ENCODE data around the gene ZCWPW1. TPM values are rescaled to one million over a fixed set of nuclear protein-coding genes. Genes with fewer than 3 reads are reported as not detected.
"Not testable (repeated sequence)": the region's sequence is repeated elsewhere in the genome, so short reads cannot be mapped to it uniquely, and the experiment has no call there.

The ZCWPW1 gene
- total and polyA plus RNA-seq, 5 experiments from 2014 or later = 3.1 to 18.4 (median 9.3) TPM

DNA sequence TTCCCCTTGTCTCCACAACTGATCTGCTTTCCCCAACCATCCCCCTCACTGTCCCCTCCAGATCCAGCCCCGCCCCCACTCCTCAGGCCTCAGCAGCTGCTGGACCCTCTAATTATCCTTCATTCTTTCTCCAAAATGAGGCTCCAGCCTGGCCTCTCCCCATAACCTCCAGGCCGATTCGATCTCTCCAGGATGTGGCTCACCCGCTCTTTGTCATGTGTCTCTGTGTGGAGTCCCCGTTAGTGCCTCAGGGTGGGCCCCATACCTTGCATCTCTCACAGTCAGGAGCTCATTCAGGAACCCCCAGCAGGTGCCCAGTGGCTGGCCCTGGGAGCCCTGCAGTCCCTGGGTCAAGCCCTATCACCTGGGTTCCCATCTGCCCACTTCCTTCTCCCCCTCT lies 53.9 kb downstream of the ZCWPW1 start:
- POLR2A ChIA-PET = no interaction called here
- peaks cover 13 to 54% (median 34%) of the 10 kb centered on the region in 4 donors for H3K4me1 Mint-ChIP-seq

DNA sequence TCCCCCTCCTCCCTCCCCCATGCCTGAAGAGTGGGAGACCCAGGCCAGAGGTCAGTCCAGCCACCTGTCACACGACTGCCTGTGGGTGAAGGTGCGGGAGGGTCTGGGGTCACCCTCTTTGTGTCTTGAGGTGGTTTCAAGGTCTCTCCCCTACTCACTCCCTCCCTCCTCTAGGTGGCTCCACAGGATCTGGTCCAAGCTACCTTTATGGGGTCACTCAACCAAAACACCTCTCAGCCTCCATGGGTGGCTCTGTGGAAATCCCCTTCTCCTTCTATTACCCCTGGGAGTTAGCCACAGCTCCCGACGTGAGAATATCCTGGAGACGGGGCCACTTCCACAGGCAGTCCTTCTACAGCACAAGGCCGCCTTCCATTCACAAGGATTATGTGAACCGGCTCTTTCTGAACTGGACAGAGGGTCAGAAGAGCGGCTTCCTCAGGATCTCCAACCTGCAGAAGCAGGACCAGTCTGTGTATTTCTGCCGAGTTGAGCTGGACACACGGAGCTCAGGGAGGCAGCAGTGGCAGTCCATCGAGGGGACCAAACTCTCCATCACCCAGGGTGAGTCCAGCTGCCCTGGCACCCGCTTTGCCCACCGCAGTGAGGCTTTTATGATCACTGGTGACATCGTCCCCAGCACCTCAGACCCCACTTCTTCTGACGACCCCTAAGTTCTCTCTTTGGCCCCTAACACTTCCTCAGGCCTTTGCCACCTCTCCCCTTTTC lies 54.5 kb downstream of the ZCWPW1 start:
- H3K4me1 Mint-ChIP-seq = peaks cover 13 to 60% (median 37%) of the 10 kb centered on the region in 4 donors
- peak overlapping the region in 2 of 10 donors; percentile 21 to 63 for H3K4me3 Mint-ChIP-seq
- peak overlapping the region in 7 of 10 donors; percentile 4 to 78 (median 67) for H3K27ac Mint-ChIP-seq
- POLR2A ChIA-PET, ATAC-seq, H3K9me3 Mint-ChIP-seq, DNase-seq, H3K36me3 Mint-ChIP-seq, H3K27me3 Mint-ChIP-seq: not testable (repeated sequence)

More for the DNA sequence above, 53.9 kb downstream of the ZCWPW1 start:
- H3K27ac Mint-ChIP-seq = peak overlapping the region in 7 of 10 donors; percentile 3 to 78 (median 67)
- ATAC-seq (peak in 1 of 2 donors; percentile 38), DNase-seq (no peak)
- no peaks in the 10 kb centered on the region for H3K27me3 Mint-ChIP-seq
- peaks cover 0 to 2% (median 0%) of the 10 kb centered on the region in 3 donors for H3K36me3 Mint-ChIP-seq
- peak overlapping the region in 3 of 10 donors; percentile 21 to 63 (median 27) for H3K4me3 Mint-ChIP-seq
- no peaks in the 10 kb centered on the region for H3K9me3 Mint-ChIP-seq

DNA sequence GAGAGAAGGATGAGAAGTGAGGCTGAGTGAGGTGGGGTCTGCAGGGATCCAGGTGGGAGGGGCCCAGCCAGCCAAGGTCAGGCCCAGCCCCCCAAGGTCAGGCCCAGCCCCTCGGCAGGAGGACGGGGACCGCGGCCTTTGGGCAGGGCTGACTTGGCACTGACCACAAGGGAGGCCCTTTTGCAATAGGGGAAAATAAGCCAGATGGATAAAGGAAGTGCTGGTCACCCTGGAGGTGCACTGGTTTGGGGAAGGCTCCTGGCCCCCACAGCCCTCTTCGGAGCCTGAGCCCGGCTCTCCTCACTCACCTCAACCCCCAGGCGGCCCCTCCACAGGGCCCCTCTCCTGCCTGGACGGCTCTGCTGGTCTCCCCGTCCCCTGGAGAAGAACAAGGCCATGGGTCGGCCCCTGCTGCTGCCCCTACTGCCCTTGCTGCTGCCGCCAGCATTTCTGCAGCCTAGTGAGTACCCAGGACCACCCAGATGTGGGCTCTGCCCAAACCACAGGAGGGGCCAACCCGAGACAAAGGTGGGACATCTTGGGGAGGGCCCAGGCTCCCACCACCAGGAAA lies 55.2 kb downstream of the ZCWPW1 start, which contains the start of gene PILRA:
Gene PILRA (plus strand): TSS at position 227 of the 571 bp plus-strand sequence. CDS start 170 bp downstream, at position 397.
- Mint-ChIP-seq H3K9me3 (no peaks in the 10 kb centered on the region), H3K4me1 (peaks cover 13 to 67% (median 42%) of the 10 kb centered on the region in 4 donors), H3K4me3 (peak within 1 kb of the TSS in 5 of 10 donors; percentile 33 to 63 (median 61)), H3K36me3 (peaks cover 0 to 4% (median 4%) of the 10 kb centered on the region in 3 donors), H3K27me3 (no peaks in the 10 kb centered on the region), H3K27ac (peak within 1 kb of the TSS; percentile 60 to 92 (median 82))
- POLR2A ChIA-PET = no interaction called here
- DNase-seq (no peak), ATAC-seq (no peak)

- peak overlapping the region in 9 of 10 donors; percentile 60 to 92 (median 86) for H3K27ac Mint-ChIP-seq
- H3K36me3 Mint-ChIP-seq = peaks cover 0 to 4% (median 4%) of the 10 kb centered on the region in 3 donors
- no peaks in the 10 kb centered on the region for H3K27me3 Mint-ChIP-seq
- no peak for ATAC-seq
- H3K4me1 Mint-ChIP-seq = peaks cover 14 to 73% (median 44%) of the 10 kb centered on the region in 4 donors
- POLR2A ChIA-PET = no interaction called here
- H3K9me3 Mint-ChIP-seq = no peaks in the 10 kb centered on the region
- H3K4me3 Mint-ChIP-seq = peak overlapping the region in 2 of 10 donors; percentile 45 to 58
- DNase-seq = no peak
Observed at GRCh38 chr7:100372694-100373093, 55.8 kb downstream of the ZCWPW1 start.

- Mint-ChIP-seq H3K4me3 (peak overlapping the region in 5 of 10 donors; percentile 33 to 63 (median 58)), H3K27ac (peak overlapping the region in 9 of 10 donors; percentile 60 to 92 (median 86)), H3K36me3 (peaks cover 0 to 6% (median 5%) of the 10 kb centered on the region in 3 donors), H3K27me3 (no peaks in the 10 kb centered on the region), H3K9me3 (no peaks in the 10 kb centered on the region), H3K4me1 (peaks cover 17 to 78% (median 49%) of the 10 kb centered on the region in 4 donors)
- POLR2A ChIA-PET = no interaction called here
- DNase-seq (no peak), ATAC-seq (peak in 1 of 2 donors; percentile 65)
Observed at GRCh38 chr7:100372256-100372655, 56.2 kb downstream of the ZCWPW1 start.

DNA sequence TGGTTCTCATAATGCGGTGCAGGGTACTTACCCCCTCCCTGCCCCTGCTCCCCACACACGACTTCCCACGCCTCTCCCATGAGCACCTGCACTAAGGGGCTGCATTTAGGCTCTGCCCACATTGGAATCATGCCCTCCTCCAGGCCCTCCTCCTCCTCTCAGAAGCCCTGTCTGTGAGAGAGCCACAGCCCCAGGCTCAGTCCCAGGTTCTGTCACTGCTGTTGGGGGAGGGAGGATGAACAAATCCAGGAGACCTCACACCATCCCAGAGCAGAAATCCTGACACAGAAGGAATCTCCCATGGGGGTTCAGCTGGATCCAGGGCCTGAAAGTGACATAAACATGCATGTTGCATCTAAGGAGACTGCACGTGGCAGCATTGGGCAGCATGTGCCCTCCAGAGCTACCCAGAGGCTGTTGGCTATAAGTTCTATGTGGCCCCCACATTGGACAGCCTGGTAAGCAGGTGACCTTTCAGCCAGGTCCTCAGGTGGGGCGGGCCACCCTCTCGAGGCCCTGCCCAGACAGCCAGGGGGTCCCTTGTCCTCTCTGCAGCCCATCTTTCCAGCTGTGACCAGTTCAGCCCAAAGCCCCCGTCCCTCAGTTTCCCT lies 56.8 kb downstream of the ZCWPW1 start:
- Mint-ChIP-seq H3K27me3 (no peaks in the 10 kb centered on the region), H3K9me3 (no peaks in the 10 kb centered on the region), H3K36me3 (peaks cover 0 to 6% (median 5%) of the 10 kb centered on the region in 3 donors), H3K4me3 (no peak overlapping the region), H3K27ac (peak overlapping the region; percentile 11 to 89 (median 66)), H3K4me1 (peaks cover 19 to 84% (median 54%) of the 10 kb centered on the region in 4 donors)
- ATAC-seq (no peak), DNase-seq (no peak)
- POLR2A ChIA-PET = no interaction called here

- DNase-seq (no peak), ATAC-seq (no peak)
- Mint-ChIP-seq H3K36me3 (peaks cover 0 to 6% (median 5%) of the 10 kb centered on the region in 3 donors), H3K9me3 (no peaks in the 10 kb centered on the region), H3K4me3 (no peak overlapping the region), H3K27me3 (no peaks in the 10 kb centered on the region), H3K27ac (peak overlapping the region in 9 of 10 donors; percentile 18 to 82 (median 73)), H3K4me1 (peaks cover 24 to 88% (median 62%) of the 10 kb centered on the region in 4 donors)
- POLR2A ChIA-PET = no interaction called here
Observed at GRCh38 chr7:100370746-100371145, 57.8 kb downstream of the ZCWPW1 start.

GRCh38 chr7:100370303-100370702 lies 58.2 kb downstream of the ZCWPW1 start:
- Mint-ChIP-seq H3K27me3 (no peaks in the 10 kb centered on the region), H3K4me1 (peaks cover 24 to 88% (median 64%) of the 10 kb centered on the region in 4 donors), H3K27ac (peak overlapping the region in 8 of 10 donors; percentile 30 to 79 (median 64)), H3K9me3 (no peaks in the 10 kb centered on the region), H3K36me3 (peaks cover 0 to 6% (median 5%) of the 10 kb centered on the region in 3 donors), H3K4me3 (no peak overlapping the region)
- ATAC-seq = no peak
- POLR2A ChIA-PET = no interaction called here
- DNase-seq = no peak

GRCh38 chr7:100369105-100369504 lies 59.4 kb downstream of the ZCWPW1 start:
- POLR2A ChIA-PET = interaction anchor here (0.5 to 0.6 kb wide), 2 partner anchors 96 to 221 kb away, joined by 4 read pairs; no protein-coding TSS in a partner anchor
- Mint-ChIP-seq H3K9me3 (no peaks in the 10 kb centered on the region), H3K4me1 (peaks cover 21 to 84% (median 57%) of the 10 kb centered on the region in 4 donors), H3K27me3 (no peaks in the 10 kb centered on the region), H3K4me3 (peak overlapping the region in 1 of 10 donors; percentile 75), H3K27ac (peak overlapping the region in 9 of 10 donors; percentile 63 to 88 (median 79)), H3K36me3 (peaks cover 0 to 11% (median 9%) of the 10 kb centered on the region in 3 donors)
- peak; percentile 15 to 56 for ATAC-seq
- peak in 2 of 10 donors; percentile 55 to 67 for DNase-seq

GRCh38 chr7:100367676-100368613 lies 60.6 kb downstream of the ZCWPW1 start:
- Mint-ChIP-seq H3K4me1 (peaks cover 19 to 84% (median 53%) of the 10 kb centered on the region in 4 donors), H3K4me3 (peak overlapping the region in 1 of 10 donors; percentile 55), H3K9me3 (no peaks in the 10 kb centered on the region), H3K27ac (peak overlapping the region in 9 of 10 donors; percentile 53 to 91 (median 86)), H3K27me3 (no peaks in the 10 kb centered on the region), H3K36me3 (peaks cover 0 to 22% (median 12%) of the 10 kb centered on the region in 3 donors)
- no peak for ATAC-seq
- DNase-seq = no peak
- POLR2A ChIA-PET = no interaction called here

- H3K36me3 Mint-ChIP-seq = peaks cover 0 to 29% (median 15%) of the 10 kb centered on the region in 3 donors
- H3K4me3 Mint-ChIP-seq = peak overlapping the region in 1 of 10 donors; percentile 19
- POLR2A ChIA-PET = no interaction called here
- H3K27me3 Mint-ChIP-seq = no peaks in the 10 kb centered on the region
- peak overlapping the region; percentile 49 to 91 (median 80) for H3K27ac Mint-ChIP-seq
- peaks cover 17 to 78% (median 46%) of the 10 kb centered on the region in 4 donors for H3K4me1 Mint-ChIP-seq
- DNase-seq = no peak
- no peak for ATAC-seq
- no peaks in the 10 kb centered on the region for H3K9me3 Mint-ChIP-seq
Observed at GRCh38 chr7:100367251-100367620, 61.3 kb downstream of the ZCWPW1 start.
